Measurements from ENCODE around the gene SEC24B.
"Not testable (repeated sequence)": the region's sequence is repeated elsewhere in the genome, so short reads cannot be mapped to it uniquely, and the experiment has no call there.

SEC24B gene

DNA sequence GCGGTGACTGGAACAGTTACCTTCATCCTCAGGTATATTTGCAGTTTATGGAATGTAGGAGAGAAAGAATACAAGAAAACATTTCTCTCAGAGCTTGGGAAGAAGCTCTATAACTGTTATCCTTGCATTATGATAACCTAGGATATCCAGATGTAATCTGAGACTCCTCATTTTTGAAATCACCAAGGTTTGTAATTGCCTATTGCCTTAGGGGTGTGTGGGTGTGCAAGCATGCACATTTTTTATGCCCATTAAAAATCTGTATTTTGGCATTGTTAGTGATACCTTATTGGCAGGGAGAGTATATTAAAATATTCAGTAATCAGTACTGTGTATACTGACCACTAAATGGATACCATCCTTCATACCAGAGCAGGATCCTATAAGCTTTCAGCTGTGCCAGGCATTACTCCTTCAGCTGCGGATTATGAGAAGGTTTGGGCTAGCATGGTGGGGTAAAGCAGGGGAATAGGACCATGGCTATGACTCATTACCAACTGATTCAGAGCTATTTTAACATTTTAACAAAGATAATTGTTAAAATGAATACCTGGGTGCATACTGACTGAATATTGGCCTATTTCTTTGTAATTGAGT, 8.3 kb downstream of the SEC24B start:
- TF ChIP-seq, protein P1, sequence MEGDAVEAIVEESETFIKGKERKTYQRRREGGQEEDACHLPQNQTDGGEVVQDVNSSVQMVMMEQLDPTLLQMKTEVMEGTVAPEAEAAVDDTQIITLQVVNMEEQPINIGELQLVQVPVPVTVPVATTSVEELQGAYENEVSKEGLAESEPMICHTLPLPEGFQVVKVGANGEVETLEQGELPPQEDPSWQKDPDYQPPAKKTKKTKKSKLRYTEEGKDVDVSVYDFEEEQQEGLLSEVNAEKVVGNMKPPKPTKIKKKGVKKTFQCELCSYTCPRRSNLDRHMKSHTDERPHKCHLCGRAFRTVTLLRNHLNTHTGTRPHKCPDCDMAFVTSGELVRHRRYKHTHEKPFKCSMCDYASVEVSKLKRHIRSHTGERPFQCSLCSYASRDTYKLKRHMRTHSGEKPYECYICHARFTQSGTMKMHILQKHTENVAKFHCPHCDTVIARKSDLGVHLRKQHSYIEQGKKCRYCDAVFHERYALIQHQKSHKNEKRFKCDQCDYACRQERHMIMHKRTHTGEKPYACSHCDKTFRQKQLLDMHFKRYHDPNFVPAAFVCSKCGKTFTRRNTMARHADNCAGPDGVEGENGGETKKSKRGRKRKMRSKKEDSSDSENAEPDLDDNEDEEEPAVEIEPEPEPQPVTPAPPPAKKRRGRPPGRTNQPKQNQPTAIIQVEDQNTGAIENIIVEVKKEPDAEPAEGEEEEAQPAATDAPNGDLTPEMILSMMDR (IDR thresholded peaks at IDR 0.05; ENCODE audit: borderline replicate concordance, insufficient read depth, low read depth, low read length), result no peak

GRCh38 chr4:109444182-109444844, 10.7 kb downstream of the SEC24B start:
- no peak overlapping the region for H3K4me3 ChIP-seq (ENCODE audit: low read depth, low read length)
- TF ChIP-seq, protein P1 (IDR thresholded peaks at IDR 0.05; ENCODE audit: borderline replicate concordance, insufficient read depth, low read depth, low read length), result no peak

More for the DNA sequence above, 8.3 kb downstream of the SEC24B start:
- H3K4me3 ChIP-seq (ENCODE audit: low read depth, low read length), result no peak overlapping the region

- H3K4me3 ChIP-seq (ENCODE audit: low read depth, low read length), result no peak overlapping the region
- TF ChIP-seq, protein P1 (IDR thresholded peaks at IDR 0.05; ENCODE audit: borderline replicate concordance, insufficient read depth, low read depth, low read length), result no peak
Observed at GRCh38 chr4:109447278-109447677, 13.7 kb downstream of the SEC24B start.

DNA sequence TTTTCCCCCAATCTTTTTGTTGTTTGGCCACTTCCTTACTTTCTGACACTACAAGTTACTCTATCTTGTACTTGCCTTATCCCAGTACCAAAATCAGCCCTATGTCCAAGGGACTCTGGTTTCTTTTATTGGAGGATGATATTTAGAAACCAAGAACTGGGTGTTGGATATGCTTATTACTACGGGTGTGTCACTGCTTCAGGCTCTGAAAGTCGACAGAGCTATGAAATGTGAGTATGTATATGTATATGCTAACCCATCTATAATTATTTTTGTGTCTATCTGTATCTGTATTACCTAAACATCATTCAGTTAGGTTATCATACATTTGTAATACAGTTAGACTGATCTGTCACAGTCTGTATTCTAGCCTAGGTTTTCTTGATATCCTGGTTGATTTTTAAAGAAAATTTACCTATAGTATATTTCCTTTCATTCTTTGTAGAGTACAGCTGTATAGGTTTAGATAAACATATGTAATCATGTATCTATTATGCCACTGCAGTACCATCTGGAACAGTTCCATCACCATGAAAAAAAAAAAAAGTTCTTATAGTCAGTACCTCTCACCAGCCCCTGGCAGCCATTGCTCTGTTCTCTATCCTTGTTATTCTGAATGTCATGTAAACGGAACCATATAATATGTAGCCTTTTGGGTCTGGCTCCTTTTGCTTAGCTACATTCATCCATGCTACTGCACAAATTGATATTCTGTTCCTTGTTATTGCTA, 18.1 kb downstream of the SEC24B start:
- TF ChIP-seq, protein P1 (IDR thresholded peaks at IDR 0.05; ENCODE audit: borderline replicate concordance, insufficient read depth, low read depth, low read length), result no peak
- no peak overlapping the region for H3K4me3 ChIP-seq (ENCODE audit: low read depth, low read length)

- H3K4me3 ChIP-seq (ENCODE audit: low read depth, low read length), result not testable (repeated sequence)
Observed at GRCh38 chr4:109453110-109453509, 19.5 kb downstream of the SEC24B start.

DNA sequence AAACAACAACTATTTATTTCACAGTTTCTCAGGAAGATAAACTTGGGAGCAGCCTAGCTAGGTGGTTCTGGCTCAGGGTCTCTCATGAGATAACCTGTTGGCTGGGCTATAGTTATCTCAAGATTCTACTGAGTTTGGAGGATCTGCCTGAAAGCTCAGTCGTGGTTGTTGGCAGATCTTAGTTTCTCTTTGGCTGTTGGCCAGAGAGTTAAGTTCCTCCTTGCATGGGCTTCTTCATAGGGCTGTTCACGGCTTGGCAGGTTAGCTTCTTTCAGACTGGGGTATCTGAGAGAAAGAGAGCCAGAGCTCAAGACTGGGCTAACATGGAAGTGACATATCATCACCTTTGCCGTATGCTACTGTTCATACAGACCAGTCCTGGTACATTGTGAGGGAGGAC, 28.7 kb downstream of the SEC24B start:
- H3K4me3 ChIP-seq (ENCODE audit: low read depth, low read length), result no peak overlapping the region
- TF ChIP-seq, protein P1 (IDR thresholded peaks at IDR 0.05; ENCODE audit: borderline replicate concordance, insufficient read depth, low read depth, low read length), result no peak

DNA sequence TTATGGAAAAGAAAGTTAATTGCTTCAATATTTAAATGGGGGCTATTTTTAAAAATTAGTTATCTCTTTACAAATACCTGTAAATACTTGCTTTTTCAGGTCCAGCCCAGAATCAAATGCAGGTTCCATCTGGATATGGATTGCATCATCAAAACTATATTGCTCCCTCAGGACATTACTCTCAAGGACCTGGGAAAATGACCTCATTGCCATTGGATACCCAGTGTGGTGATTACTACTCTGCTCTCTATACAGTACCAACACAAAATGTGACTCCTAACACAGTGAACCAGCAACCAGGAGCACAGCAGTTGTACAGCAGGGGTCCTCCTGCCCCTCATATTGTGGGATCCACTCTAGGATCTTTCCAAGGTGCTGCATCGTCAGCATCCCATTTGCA, 29.2 kb downstream of the SEC24B start:
- TF ChIP-seq, protein P1 (IDR thresholded peaks at IDR 0.05; ENCODE audit: borderline replicate concordance, insufficient read depth, low read depth, low read length), result no peak
- H3K4me3 ChIP-seq (ENCODE audit: low read depth, low read length), result no peak overlapping the region

Measured in GM12875 (cell line).